IPS-NIHi7 (cell line): Measurements from ENCODE around the gene PIK3CD.

Experiments used
- DNase-seq: peaks from one replicate; pipeline ENCODE4 v3.0.0; 2012; ENCODE audit warnings: mixed read lengths; ENCODE audit errors: extremely low spot score

PIK3CD gene

DNA sequence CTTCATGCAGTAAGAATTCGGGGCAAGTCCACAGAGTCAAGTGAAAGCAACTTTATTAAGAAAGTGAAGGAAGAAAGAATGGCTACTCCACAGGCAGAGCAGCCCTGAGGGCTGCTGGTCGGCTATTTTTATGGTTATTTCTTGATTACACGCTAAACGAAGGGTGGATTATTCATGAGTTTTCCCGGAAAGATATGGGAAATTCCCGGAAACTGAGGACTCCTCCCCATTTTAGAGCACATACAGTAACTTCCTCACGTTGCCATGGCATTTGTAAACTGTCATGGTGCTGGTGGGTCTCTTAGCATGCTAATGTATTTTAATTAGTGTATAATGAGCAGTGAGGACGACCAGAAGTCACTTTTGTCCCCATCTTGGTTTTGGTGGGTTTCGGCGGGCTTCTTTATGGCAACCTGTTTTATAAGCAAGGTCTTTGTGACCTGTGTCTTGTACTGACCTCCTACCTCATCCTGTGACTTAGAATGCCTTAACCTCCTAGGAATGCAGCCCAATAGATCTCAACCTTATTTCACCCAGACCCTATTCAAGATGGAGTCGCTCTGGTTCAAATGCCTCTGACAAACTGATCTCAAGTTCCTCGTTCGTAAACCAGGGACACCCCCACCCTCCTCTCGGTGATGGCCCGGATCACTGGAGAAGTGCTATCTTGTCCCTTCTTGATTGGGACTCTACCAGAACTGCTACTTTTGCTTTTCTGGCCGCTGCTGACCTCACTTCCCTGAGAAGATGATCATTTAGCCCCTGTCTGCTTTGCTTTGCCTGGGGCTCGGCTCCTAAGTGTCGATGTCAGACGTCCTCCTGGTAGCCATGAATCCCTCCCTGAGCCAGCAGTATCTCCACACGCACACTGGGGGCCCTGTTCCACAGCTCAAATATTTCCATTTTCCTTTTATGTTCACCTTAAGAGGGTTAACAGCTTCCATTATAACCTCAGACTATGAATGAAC lies 123.5 kb downstream of the PIK3CD start:
- DNase-seq: no peak

DNA sequence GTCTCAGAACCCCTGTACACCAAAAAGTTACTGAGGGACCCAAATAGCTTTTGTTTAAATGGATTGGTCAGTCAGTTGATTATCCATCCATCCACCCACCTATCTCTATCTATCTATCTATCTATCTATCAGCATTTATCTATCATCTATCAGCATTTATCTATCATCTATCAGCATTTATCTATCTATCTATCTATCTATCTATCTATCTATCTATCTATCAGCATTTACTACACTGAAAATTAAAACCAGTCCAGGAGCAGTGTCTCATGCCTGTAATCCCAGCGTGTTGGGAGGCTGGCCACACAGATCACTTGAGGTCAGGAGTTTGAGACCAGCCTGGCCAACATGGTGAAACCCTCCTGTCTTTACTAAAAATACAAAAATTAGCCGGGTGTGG lies 125.2 kb downstream of the PIK3CD start:
- no peak for DNase-seq
